GM10847 (cell line): ENCODE data around the gene RXRA.

Source experiments
- POLR2A ChIP-seq: IDR thresholded peaks from 2 replicates; pipeline ENCODE4 v1.6.1; 2011; ENCODE audit not compliant: insufficient read length; ENCODE audit errors: extremely low read depth

Gene RXRA

GRCh38 chr9:134301387-134302129 lies 24.7 kb upstream of the RXRA start:
- no peak for TF ChIP-seq POLR2A

- TF ChIP-seq POLR2A, result no peak
Measured at GRCh38 chr9:134302130-134302817, 24.0 kb upstream of the RXRA start.

- TF ChIP-seq POLR2A, result no peak
Measured at GRCh38 chr9:134303601-134304000, 22.7 kb upstream of the RXRA start.

- no peak for TF ChIP-seq POLR2A
Measured at GRCh38 chr9:134304261-134304660, 22.0 kb upstream of the RXRA start.

- TF ChIP-seq POLR2A, result no peak
Measured at GRCh38 chr9:134304690-134305089, 21.6 kb upstream of the RXRA start.

- no peak for TF ChIP-seq POLR2A
Measured at GRCh38 chr9:134305533-134305932, 20.7 kb upstream of the RXRA start.

- TF ChIP-seq POLR2A, result no peak
Measured at GRCh38 chr9:134306636-134307600, 19.3 kb upstream of the RXRA start.

GRCh38 chr9:134307674-134308638 lies 18.3 kb upstream of the RXRA start:
- TF ChIP-seq POLR2A, result no peak

- no peak for TF ChIP-seq POLR2A
Measured at GRCh38 chr9:134313470-134313869, 12.8 kb upstream of the RXRA start.

- no peak for TF ChIP-seq POLR2A
Measured at GRCh38 chr9:134314039-134314949, 12.0 kb upstream of the RXRA start.

GRCh38 chr9:134314950-134315715 lies 11.1 kb upstream of the RXRA start:
- TF ChIP-seq POLR2A, result no peak

- TF ChIP-seq POLR2A, result no peak
Measured at GRCh38 chr9:134315716-134316448, 10.4 kb upstream of the RXRA start.

GRCh38 chr9:134316449-134317160 lies 9.7 kb upstream of the RXRA start:
- no peak for TF ChIP-seq POLR2A
